ENCODE results near the gene CASK.

The CASK gene

GRCh38 chrX:41875142-41875541 lies 48.2 kb downstream of the CASK start:
- Histone ChIP-seq H3K79me1 (ENCODE audit: low read length) (no peaks in the 10 kb centered on the region), H3K4me3 (ENCODE audit: low read depth, low read length) (no peak overlapping the region), H4K8ac (ENCODE audit: low read depth, low read length) (no peak overlapping the region), H2BK120ac (ENCODE audit: insufficient read depth, low read length, poor library complexity) (no peak overlapping the region), H2AFZ (ENCODE audit: insufficient read depth, low read length, poor library complexity) (no peak overlapping the region), H3K9me3 (ENCODE audit: insufficient read depth, low read depth, low read length) (no peaks in the 10 kb centered on the region), H3K27ac (ENCODE audit: low read depth, low read length) (no peak overlapping the region), H3K4me2 (ENCODE audit: low read length) (no peak overlapping the region), H4K12ac (ENCODE audit: low read depth, low read length) (no peak overlapping the region), H3K23ac (ENCODE audit: low read length) (no peak overlapping the region), H3K27me3 (ENCODE audit: insufficient read depth, low read length) (no peaks in the 10 kb centered on the region), H3K9ac (ENCODE audit: low read length) (no peak overlapping the region), H2BK5ac (ENCODE audit: low read depth, low read length, poor library complexity) (no peak overlapping the region), H3K79me2 (ENCODE audit: control insufficient read depth, insufficient read depth, low read length, poor library complexity) (no peaks in the 10 kb centered on the region), H3K4ac (ENCODE audit: low read depth, low read length) (no peak overlapping the region), H2BK12ac (ENCODE audit: low read length) (no peak overlapping the region), H3K4me1 (ENCODE audit: control insufficient read depth in 1 of 2, insufficient read depth in 2 of 2, low read length in 2 of 2) (no peaks in the 10 kb centered on the region), H2AK5ac (ENCODE audit: low read length) (no peak overlapping the region), H3K36me3 (ENCODE audit: control insufficient read depth in 1 of 2, insufficient read depth in 2 of 2, low read length in 2 of 2) (no peaks in the 10 kb centered on the region), H4K91ac (ENCODE audit: low read depth, low read length) (no peak overlapping the region), H3K14ac (ENCODE audit: low read length) (no peak overlapping the region), H3K18ac (ENCODE audit: low read length) (no peak overlapping the region)
- no CpG with 5 or more reads among the region's 1 CpG for WGBS (ENCODE audit: extremely low coverage, insufficient coverage, insufficient read length)
- no peak for DNase-seq

GRCh38 chrX:41870719-41871151 lies 52.6 kb downstream of the CASK start:
- Histone ChIP-seq H3K4me2 (ENCODE audit: low read length) (no peak overlapping the region), H3K4me3 (ENCODE audit: low read depth, low read length) (no peak overlapping the region), H3K4ac (ENCODE audit: low read depth, low read length) (no peak overlapping the region), H2AK5ac (ENCODE audit: low read length) (no peak overlapping the region), H3K23ac (ENCODE audit: low read length) (no peak overlapping the region), H4K91ac (ENCODE audit: low read depth, low read length) (no peak overlapping the region), H3K27ac (ENCODE audit: low read depth, low read length) (no peak overlapping the region), H3K14ac (ENCODE audit: low read length) (no peak overlapping the region), H3K79me2 (ENCODE audit: control insufficient read depth, insufficient read depth, low read length, poor library complexity) (no peaks in the 10 kb centered on the region), H4K8ac (ENCODE audit: low read depth, low read length) (no peak overlapping the region), H2BK12ac (ENCODE audit: low read length) (no peak overlapping the region), H4K12ac (ENCODE audit: low read depth, low read length) (no peak overlapping the region), H3K79me1 (ENCODE audit: low read length) (no peaks in the 10 kb centered on the region), H3K4me1 (ENCODE audit: control insufficient read depth in 1 of 2, insufficient read depth in 2 of 2, low read length in 2 of 2) (no peaks in the 10 kb centered on the region), H3K36me3 (ENCODE audit: control insufficient read depth in 1 of 2, insufficient read depth in 2 of 2, low read length in 2 of 2) (no peaks in the 10 kb centered on the region), H2AFZ (ENCODE audit: insufficient read depth, low read length, poor library complexity) (no peak overlapping the region), H2BK5ac (ENCODE audit: low read depth, low read length, poor library complexity) (no peak overlapping the region), H2BK120ac (ENCODE audit: insufficient read depth, low read length, poor library complexity) (no peak overlapping the region), H3K18ac (ENCODE audit: low read length) (no peak overlapping the region), H3K27me3 (ENCODE audit: insufficient read depth, low read length) (no peaks in the 10 kb centered on the region), H3K9me3 (ENCODE audit: insufficient read depth, low read depth, low read length) (no peaks in the 10 kb centered on the region), H3K9ac (ENCODE audit: low read length) (no peak overlapping the region)
- no CpG with 5 or more reads among the region's 2 CpGs for WGBS (ENCODE audit: extremely low coverage, insufficient coverage, insufficient read length)
- no peak for DNase-seq

- no peak overlapping the region for H3K9ac ChIP-seq (ENCODE audit: low read length)
- no peak overlapping the region for H3K4ac ChIP-seq (ENCODE audit: low read depth, low read length)
- no peak for DNase-seq
- H3K27me3 ChIP-seq (ENCODE audit: insufficient read depth, low read length), result no peaks in the 10 kb centered on the region
- no peak overlapping the region for H2BK5ac ChIP-seq (ENCODE audit: low read depth, low read length, poor library complexity)
- no peak overlapping the region for H2BK120ac ChIP-seq (ENCODE audit: insufficient read depth, low read length, poor library complexity)
- H3K79me2 ChIP-seq (ENCODE audit: control insufficient read depth, insufficient read depth, low read length, poor library complexity), result no peaks in the 10 kb centered on the region
- H4K91ac ChIP-seq (ENCODE audit: low read depth, low read length), result no peak overlapping the region
- no peak overlapping the region for H3K4me2 ChIP-seq (ENCODE audit: low read length)
- H3K27ac ChIP-seq (ENCODE audit: low read depth, low read length), result no peak overlapping the region
- H3K36me3 ChIP-seq (ENCODE audit: control insufficient read depth in 1 of 2, insufficient read depth in 2 of 2, low read length in 2 of 2), result no peaks in the 10 kb centered on the region
- no peak overlapping the region for H3K14ac ChIP-seq (ENCODE audit: low read length)
- H2BK12ac ChIP-seq (ENCODE audit: low read length), result no peak overlapping the region
- no peaks in the 10 kb centered on the region for H3K79me1 ChIP-seq (ENCODE audit: low read length)
- no peak overlapping the region for H3K23ac ChIP-seq (ENCODE audit: low read length)
- no peaks in the 10 kb centered on the region for H3K9me3 ChIP-seq (ENCODE audit: insufficient read depth, low read depth, low read length)
- H4K8ac ChIP-seq (ENCODE audit: low read depth, low read length), result no peak overlapping the region
- H4K12ac ChIP-seq (ENCODE audit: low read depth, low read length), result no peak overlapping the region
- WGBS (ENCODE audit: extremely low coverage, insufficient coverage, insufficient read length), result no CpG with 5 or more reads among the region's 3 CpGs
- H2AK5ac ChIP-seq (ENCODE audit: low read length), result no peak overlapping the region
- H3K18ac ChIP-seq (ENCODE audit: low read length), result no peak overlapping the region
- no peak overlapping the region for H3K4me3 ChIP-seq (ENCODE audit: low read depth, low read length)
- H2AFZ ChIP-seq (ENCODE audit: insufficient read depth, low read length, poor library complexity), result no peak overlapping the region
- H3K4me1 ChIP-seq (ENCODE audit: control insufficient read depth in 1 of 2, insufficient read depth in 2 of 2, low read length in 2 of 2), result no peaks in the 10 kb centered on the region
These were observed 54.9 kb downstream of the CASK start for GRCh38 chrX:41868392-41868977.

GRCh38 chrX:41863343-41864203 lies 59.8 kb downstream of the CASK start:
- no peak overlapping the region for H3K4me3 ChIP-seq (ENCODE audit: low read depth, low read length)
- H3K9me3 ChIP-seq (ENCODE audit: insufficient read depth, low read depth, low read length), result no peaks in the 10 kb centered on the region
- no peaks in the 10 kb centered on the region for H3K79me1 ChIP-seq (ENCODE audit: low read length)
- no peak overlapping the region for H2AK5ac ChIP-seq (ENCODE audit: low read length)
- H2AFZ ChIP-seq (ENCODE audit: insufficient read depth, low read length, poor library complexity), result no peak overlapping the region
- no peak overlapping the region for H4K91ac ChIP-seq (ENCODE audit: low read depth, low read length)
- no peak overlapping the region for H3K9ac ChIP-seq (ENCODE audit: low read length)
- no peak overlapping the region for H2BK12ac ChIP-seq (ENCODE audit: low read length)
- no peaks in the 10 kb centered on the region for H3K27me3 ChIP-seq (ENCODE audit: insufficient read depth, low read length)
- H3K27ac ChIP-seq (ENCODE audit: low read depth, low read length), result no peak overlapping the region
- no peak overlapping the region for H2BK120ac ChIP-seq (ENCODE audit: insufficient read depth, low read length, poor library complexity)
- no peaks in the 10 kb centered on the region for H3K4me1 ChIP-seq (ENCODE audit: control insufficient read depth in 1 of 2, insufficient read depth in 2 of 2, low read length in 2 of 2)
- H3K36me3 ChIP-seq (ENCODE audit: control insufficient read depth in 1 of 2, insufficient read depth in 2 of 2, low read length in 2 of 2), result no peaks in the 10 kb centered on the region
- no peak overlapping the region for H3K4me2 ChIP-seq (ENCODE audit: low read length)
- H4K12ac ChIP-seq (ENCODE audit: low read depth, low read length), result no peak overlapping the region
- no peak overlapping the region for H3K4ac ChIP-seq (ENCODE audit: low read depth, low read length)
- no peak for DNase-seq
- no peak overlapping the region for H3K23ac ChIP-seq (ENCODE audit: low read length)
- no CpG with 5 or more reads among the region's 2 CpGs for WGBS (ENCODE audit: extremely low coverage, insufficient coverage, insufficient read length)
- no peak overlapping the region for H2BK5ac ChIP-seq (ENCODE audit: low read depth, low read length, poor library complexity)
- no peak overlapping the region for H3K18ac ChIP-seq (ENCODE audit: low read length)
- no peak overlapping the region for H3K14ac ChIP-seq (ENCODE audit: low read length)
- no peaks in the 10 kb centered on the region for H3K79me2 ChIP-seq (ENCODE audit: control insufficient read depth, insufficient read depth, low read length, poor library complexity)
- H4K8ac ChIP-seq (ENCODE audit: low read depth, low read length), result no peak overlapping the region
